Mesothelial cell of epicardium (in vitro differentiated cells): ENCODE measurements around the gene IFFO2. TPM values are rescaled to one million over a fixed set of nuclear protein-coding genes. Genes with fewer than 3 reads are reported as not detected.

ENCODE experiments used
- DNase-seq, 2 experiments: peaks; one replicate each; pipeline ENCODE4 v3.0.0; 2021; ENCODE audit warnings: low spot score in 2 of 2; ENCODE audit not compliant: unreplicated experiment in 2 of 2
- H3K27ac Mint-ChIP-seq: 2 replicates; pipeline ENCODE4 v1.8.0; 2021; ENCODE audit warnings: mixed read lengths
- H3K27me3 Mint-ChIP-seq: 2 replicates; pipeline ENCODE4 v1.8.0; 2021; ENCODE audit warnings: low read depth, mixed read lengths
- H3K36me3 Mint-ChIP-seq: 2 replicates; pipeline ENCODE4 v1.8.0; 2021; ENCODE audit warnings: mixed read lengths
- H3K4me1 Mint-ChIP-seq: 2 replicates; pipeline ENCODE4 v1.8.0; 2021; ENCODE audit warnings: mixed read lengths
- H3K4me3 Mint-ChIP-seq: 2 replicates; pipeline ENCODE4 v1.8.0; 2021; ENCODE audit warnings: mild to moderate bottlenecking, moderate library complexity, mixed read lengths
- H3K9me3 Mint-ChIP-seq: 2 replicates; pipeline ENCODE4 v1.8.0; 2021; ENCODE audit warnings: mixed read lengths
- total RNA-seq: library from RNA; stranded (reverse); gene quantifications from 3 replicates; pipeline ENCODE4 v1.2.1, GENCODE V29; 2021
- TF ChIP-seq, protein P1 (sequence below): fragments of 200-600 bp; sonication (generic); IDR thresholded peaks from one replicate; pipeline ENCODE4 v1.5.0; 2021; ENCODE audit warnings: antibody characterized with exemption; ENCODE audit not compliant: unreplicated experiment

The IFFO2 gene
- total RNA-seq, 1 donor from 2014 or later = 9.1 TPM

DNA sequence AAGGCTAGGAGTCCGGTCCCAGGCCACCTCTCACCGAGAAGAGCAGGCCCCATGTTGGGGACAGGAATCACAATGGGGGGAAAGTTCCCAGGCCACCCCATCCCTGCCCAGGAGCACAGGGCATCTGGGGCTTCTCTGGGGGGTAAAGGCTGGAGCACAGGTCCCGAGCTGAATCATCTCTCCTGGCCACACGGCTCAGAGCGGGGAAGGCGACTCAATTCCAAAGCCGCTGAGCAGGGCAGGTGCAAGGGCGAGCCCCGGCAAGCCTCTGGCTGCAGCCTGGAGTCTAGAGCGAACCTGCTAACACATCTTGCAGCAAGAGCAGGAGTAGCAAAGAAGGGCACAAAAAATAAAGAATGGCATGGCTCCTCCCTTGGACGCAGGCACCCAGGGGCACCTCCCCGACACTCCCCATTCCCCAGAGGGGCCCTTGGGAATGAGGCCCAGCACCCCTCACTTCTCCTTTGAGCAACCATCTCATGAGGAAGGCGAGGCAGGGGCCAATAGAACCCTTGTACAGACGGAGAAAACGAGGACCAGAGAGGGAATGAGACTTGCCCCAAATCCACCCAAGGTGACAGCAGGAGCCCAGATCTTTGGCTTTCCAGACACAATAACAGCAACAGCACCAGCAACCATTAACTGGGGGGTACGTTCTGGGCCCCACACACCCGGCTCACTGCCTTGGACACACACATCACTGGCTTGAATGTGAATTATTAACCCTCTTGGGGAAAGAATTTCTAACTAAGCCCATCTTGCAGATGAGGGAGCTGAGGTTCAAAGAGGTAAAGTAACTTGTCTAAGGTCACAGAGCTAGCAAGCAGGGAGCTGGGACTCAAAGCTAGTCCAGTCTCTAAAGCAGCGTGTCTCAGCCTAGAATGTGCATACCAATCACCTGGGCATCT, 33.4 kb downstream of the IFFO2 start:
- Mint-ChIP-seq H3K9me3 (peaks cover 3% of the 10 kb centered on the region), H3K27ac (peak overlapping the region; percentile 89), H3K36me3 (peaks cover 1% of the 10 kb centered on the region), H3K4me3 (no peak overlapping the region), H3K4me1 (peaks cover 50% of the 10 kb centered on the region), H3K27me3 (no peaks in the 10 kb centered on the region)
- DNase-seq = no peak
- TF ChIP-seq, protein P1, sequence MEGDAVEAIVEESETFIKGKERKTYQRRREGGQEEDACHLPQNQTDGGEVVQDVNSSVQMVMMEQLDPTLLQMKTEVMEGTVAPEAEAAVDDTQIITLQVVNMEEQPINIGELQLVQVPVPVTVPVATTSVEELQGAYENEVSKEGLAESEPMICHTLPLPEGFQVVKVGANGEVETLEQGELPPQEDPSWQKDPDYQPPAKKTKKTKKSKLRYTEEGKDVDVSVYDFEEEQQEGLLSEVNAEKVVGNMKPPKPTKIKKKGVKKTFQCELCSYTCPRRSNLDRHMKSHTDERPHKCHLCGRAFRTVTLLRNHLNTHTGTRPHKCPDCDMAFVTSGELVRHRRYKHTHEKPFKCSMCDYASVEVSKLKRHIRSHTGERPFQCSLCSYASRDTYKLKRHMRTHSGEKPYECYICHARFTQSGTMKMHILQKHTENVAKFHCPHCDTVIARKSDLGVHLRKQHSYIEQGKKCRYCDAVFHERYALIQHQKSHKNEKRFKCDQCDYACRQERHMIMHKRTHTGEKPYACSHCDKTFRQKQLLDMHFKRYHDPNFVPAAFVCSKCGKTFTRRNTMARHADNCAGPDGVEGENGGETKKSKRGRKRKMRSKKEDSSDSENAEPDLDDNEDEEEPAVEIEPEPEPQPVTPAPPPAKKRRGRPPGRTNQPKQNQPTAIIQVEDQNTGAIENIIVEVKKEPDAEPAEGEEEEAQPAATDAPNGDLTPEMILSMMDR = no peak

DNA sequence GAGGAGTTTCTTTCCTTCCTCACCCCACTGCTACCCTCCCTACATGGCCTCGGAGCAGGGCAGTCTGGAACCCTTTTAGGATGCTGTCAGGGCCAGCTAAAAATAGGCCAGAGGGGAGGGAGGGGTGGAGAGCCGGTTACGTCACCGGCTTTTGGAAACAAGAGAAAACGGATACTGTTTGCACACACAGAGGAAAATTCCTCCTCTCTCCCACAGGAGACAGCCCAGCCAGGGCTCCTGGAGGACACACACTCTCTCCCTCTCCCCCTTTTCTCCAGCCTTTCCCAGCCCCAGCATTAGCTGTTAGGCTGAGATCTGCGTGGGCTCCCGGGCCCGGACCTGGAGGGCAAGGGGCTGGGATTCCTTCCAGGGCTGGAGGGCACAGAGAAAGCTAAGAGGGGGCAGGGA, 34.2 kb downstream of the IFFO2 start:
- Mint-ChIP-seq H3K4me3 (no peak overlapping the region), H3K9me3 (peaks cover 3% of the 10 kb centered on the region), H3K27ac (peak overlapping the region; percentile 89)

DNA sequence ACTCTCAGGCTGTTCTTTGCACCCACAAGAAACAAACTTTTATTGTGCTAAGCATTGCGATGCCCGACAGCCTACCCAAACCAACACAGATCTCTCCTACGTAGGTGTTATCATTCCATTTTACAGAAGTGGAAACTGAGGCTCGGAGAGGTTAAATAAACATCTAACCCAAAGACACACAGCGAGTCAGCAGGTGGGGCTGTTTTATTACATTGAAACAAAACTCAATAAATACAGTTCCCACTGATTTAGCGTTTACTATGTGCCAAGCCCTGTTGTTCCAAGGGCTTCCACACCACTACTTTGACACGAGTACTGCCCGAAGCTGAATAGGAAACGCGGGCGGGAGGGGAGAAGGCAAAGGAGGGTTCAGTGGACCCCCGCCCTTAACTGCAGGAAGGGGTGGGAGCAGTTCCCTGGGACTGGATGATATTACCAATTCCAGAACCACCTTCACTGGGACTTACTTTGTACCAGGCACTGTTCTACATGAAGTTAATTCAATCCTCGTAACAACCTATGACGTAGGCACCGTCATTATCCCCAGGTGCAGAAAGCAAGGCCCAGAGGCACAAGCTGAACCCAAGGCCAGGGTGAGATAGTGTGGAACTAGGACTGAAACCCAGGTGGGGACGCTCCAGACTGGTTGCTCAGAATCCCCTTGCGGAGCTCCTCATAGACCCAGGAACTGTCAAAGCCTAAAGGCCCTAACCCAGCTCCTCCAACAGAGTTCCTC, 34.8 kb downstream of the IFFO2 start:
- no peak overlapping the region for H3K4me3 Mint-ChIP-seq
- peaks cover 42% of the 10 kb centered on the region for H3K4me1 Mint-ChIP-seq
- H3K27me3 Mint-ChIP-seq = no peaks in the 10 kb centered on the region
- DNase-seq = no peak
- peaks cover 3% of the 10 kb centered on the region for H3K9me3 Mint-ChIP-seq
- H3K36me3 Mint-ChIP-seq = peaks cover 4% of the 10 kb centered on the region
- TF ChIP-seq, protein P1 = no peak
- peak overlapping the region; percentile 89 for H3K27ac Mint-ChIP-seq

More for the DNA sequence above, 34.2 kb downstream of the IFFO2 start:
- TF ChIP-seq, protein P1 = no peak
- no peaks in the 10 kb centered on the region for H3K27me3 Mint-ChIP-seq
- peaks cover 43% of the 10 kb centered on the region for H3K4me1 Mint-ChIP-seq
- DNase-seq = peak in 1 of 2 experiments; percentile 49
- H3K36me3 Mint-ChIP-seq = peaks cover 1% of the 10 kb centered on the region

DNA sequence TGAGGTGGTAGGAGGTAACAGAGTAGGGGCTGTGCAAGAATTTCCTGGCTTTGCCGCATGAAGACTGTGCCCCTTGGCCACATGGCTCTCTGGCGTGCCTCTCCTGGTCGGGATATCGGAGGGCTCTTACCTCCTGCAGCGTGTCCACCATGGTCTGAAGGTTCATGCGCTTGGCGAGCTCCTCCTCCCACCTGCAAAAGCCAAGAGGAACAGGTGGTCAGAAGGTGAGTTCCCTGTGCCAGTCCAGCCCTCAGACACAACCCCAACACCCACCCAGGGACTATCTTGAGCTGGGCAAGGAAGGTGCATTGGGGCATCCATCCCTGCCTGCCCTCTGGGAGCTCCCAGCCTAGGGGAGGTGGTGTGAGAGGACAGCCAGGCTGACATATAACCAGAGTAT, 35.5 kb downstream of the IFFO2 start:
- DNase-seq = no peak
- no peaks in the 10 kb centered on the region for H3K27me3 Mint-ChIP-seq
- TF ChIP-seq, protein P1 = no peak
- no peak overlapping the region for H3K4me3 Mint-ChIP-seq
- H3K27ac Mint-ChIP-seq = no peak overlapping the region
- peaks cover 3% of the 10 kb centered on the region for H3K9me3 Mint-ChIP-seq
- peaks cover 4% of the 10 kb centered on the region for H3K36me3 Mint-ChIP-seq
- peaks cover 37% of the 10 kb centered on the region for H3K4me1 Mint-ChIP-seq

DNA sequence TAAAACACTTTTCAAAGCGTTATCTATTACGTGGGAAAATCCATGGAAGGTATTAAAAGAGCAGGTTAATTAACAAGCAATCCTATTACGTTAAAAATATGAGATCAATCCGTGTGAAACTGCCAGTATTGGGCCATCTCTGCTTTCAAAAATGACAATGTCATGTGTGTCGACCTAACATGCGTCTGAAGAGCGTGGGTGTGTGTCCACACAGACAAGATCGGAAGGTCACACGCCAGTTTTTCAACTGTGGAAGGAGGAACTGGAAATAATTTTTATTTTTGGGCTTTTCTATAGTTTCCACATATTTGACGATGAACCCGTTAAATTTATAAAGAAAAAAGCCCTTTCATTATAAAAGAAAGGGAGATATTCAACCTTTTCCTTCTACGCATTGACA, 36.5 kb downstream of the IFFO2 start:
- Mint-ChIP-seq H3K36me3 (peaks cover 3% of the 10 kb centered on the region), H3K9me3 (no peaks in the 10 kb centered on the region), H3K4me1 (peaks cover 34% of the 10 kb centered on the region), H3K27me3 (no peaks in the 10 kb centered on the region), H3K4me3 (no peak overlapping the region), H3K27ac (no peak overlapping the region)
- TF ChIP-seq, protein P1 = no peak
- DNase-seq = no peak
